ENCODE results near the gene ISCA2.

Gene ISCA2

DNA sequence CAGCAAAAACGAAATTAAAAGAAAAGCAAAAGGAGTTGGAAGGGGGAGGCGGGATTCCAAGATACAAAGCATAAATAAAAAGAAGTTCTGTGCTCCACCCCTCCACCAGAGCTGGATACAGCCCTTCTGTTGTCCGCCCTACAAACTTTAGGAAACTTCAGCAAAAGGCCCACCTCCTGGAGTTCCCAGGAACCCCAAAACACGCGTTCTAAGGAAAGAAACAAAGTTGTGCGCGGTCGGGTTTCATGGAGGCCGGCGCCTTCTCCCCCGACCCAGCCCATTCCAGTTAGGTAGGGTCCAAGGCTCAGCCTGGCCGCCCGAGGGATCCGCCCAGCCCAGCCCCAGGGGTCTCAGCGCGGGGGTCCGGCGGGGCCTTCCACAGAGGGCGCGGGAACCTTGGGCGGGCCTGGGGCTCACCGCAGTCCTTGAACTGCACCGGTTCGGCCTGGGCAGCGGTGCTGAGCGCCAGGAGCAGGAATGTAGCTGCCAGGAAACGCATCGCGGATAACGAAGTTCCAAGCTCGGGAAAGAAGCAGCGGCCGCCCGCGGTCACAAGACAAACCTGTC is 706 bp upstream of the ISCA2 start, which contains the start of gene NPC2 (continued):
- no peak for TF ChIP-seq ZNF449 (tag by site-specific recombination; IDR thresholded peaks at IDR 0.05)
- TF ChIP-seq ZNF610 (tag by site-specific recombination; IDR thresholded peaks at IDR 0.05; ENCODE audit: borderline replicate concordance), result no peak
- TF ChIP-seq ZNF792 (tag by site-specific recombination; IDR thresholded peaks at IDR 0.05), result no peak
- no peak for TF ChIP-seq RBAK (tag by site-specific recombination; IDR thresholded peaks at IDR 0.05)
- TF ChIP-seq ZSCAN18 (tag by site-specific recombination; IDR thresholded peaks at IDR 0.05), result no peak
- no peak for TF ChIP-seq ZNF239 (tag by site-specific recombination; IDR thresholded peaks at IDR 0.05)
- no peak for TF ChIP-seq ZNF777 (tag by site-specific recombination; IDR thresholded peaks at IDR 0.05; ENCODE audit: borderline replicate concordance)
- no peak for TF ChIP-seq GLI4 (tag by site-specific recombination; IDR thresholded peaks at IDR 0.05)
- no peak for TF ChIP-seq ZNF660 (tag by site-specific recombination; IDR thresholded peaks at IDR 0.05)
- no peak for TF ChIP-seq ZNF157 (tag by site-specific recombination; IDR thresholded peaks at IDR 0.05)
- TF ChIP-seq ZNF791 (tag by site-specific recombination; IDR thresholded peaks at IDR 0.05), result no peak
- peak; percentile 13; the same call in 1 of the 2 replicates for TF ChIP-seq PRDM1 (tag by site-specific recombination; IDR thresholded peaks at IDR 0.05)
- no peak for TF ChIP-seq SCRT2 (tag by site-specific recombination; IDR thresholded peaks at IDR 0.05)
- no peak for TF ChIP-seq AEBP2 (tag by site-specific recombination; IDR thresholded peaks at IDR 0.05; ENCODE audit: borderline replicate concordance)
- no peak for TF ChIP-seq ZNF629 (tag by site-specific recombination; IDR thresholded peaks at IDR 0.05)
- TF ChIP-seq INSM2 (tag by site-specific recombination; IDR thresholded peaks at IDR 0.05), result no peak
- TF ChIP-seq ZNF184 (tag by site-specific recombination; IDR thresholded peaks at IDR 0.05), result no peak
- no peak for TF ChIP-seq ZNF426 (tag by site-specific recombination; IDR thresholded peaks at IDR 0.05)
- no peak for TF ChIP-seq ZFP37 (tag by site-specific recombination; IDR thresholded peaks at IDR 0.05)
- TF ChIP-seq ZSCAN23 (tag by site-specific recombination; IDR thresholded peaks at IDR 0.05), result no peak
- no peak for TF ChIP-seq ZNF521 (tag by site-specific recombination; IDR thresholded peaks at IDR 0.05)
- no peak for TF ChIP-seq ZBTB1 (tag by site-specific recombination; IDR thresholded peaks at IDR 0.05)
- TF ChIP-seq ZNF501 (tag by site-specific recombination; IDR thresholded peaks at IDR 0.05), result 0 out of 2 replicates have a peak, but pooled peaks have one; percentile 22
- TF ChIP-seq ZNF148 (tag by site-specific recombination; IDR thresholded peaks at IDR 0.05; ENCODE audit: borderline replicate concordance), result no peak
- TF ChIP-seq, protein P1, sequence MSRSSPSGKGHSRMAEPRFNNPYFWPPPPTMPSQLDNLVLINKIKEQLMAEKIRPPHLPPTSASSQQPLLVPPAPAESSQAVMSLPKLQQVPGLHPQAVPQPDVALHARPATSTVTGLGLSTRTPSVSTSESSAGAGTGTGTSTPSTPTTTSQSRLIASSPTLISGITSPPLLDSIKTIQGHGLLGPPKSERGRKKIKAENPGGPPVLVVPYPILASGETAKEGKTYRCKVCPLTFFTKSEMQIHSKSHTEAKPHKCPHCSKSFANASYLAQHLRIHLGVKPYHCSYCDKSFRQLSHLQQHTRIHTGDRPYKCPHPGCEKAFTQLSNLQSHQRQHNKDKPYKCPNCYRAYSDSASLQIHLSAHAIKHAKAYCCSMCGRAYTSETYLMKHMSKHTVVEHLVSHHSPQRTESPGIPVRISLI (tag by site-specific recombination; IDR thresholded peaks at IDR 0.05), result no peak
- no peak for TF ChIP-seq ZNF302 (tag by site-specific recombination; IDR thresholded peaks at IDR 0.05; ENCODE audit: low read depth)
- TF ChIP-seq ZNF133 (tag by site-specific recombination; IDR thresholded peaks at IDR 0.05), result no peak
- TF ChIP-seq MEIS1 (CRISPR knock-in tag; IDR thresholded peaks at IDR 0.05; ENCODE audit: borderline replicate concordance), result no peak
- TF ChIP-seq TRIM28 (IDR thresholded peaks at IDR 0.05; ENCODE audit: borderline replicate concordance, low read length), result no peak
- no peak for TF ChIP-seq ZBTB17 (tag by site-specific recombination; IDR thresholded peaks at IDR 0.05)
- no peak for TF ChIP-seq ZNF785 (tag by site-specific recombination; IDR thresholded peaks at IDR 0.05)
- TF ChIP-seq ZNF221 (tag by site-specific recombination; IDR thresholded peaks at IDR 0.05; ENCODE audit: borderline replicate concordance), result no peak
- TF ChIP-seq ZBTB21 (tag by site-specific recombination; IDR thresholded peaks at IDR 0.05), result no peak
